KBM-7 (cell line): Measurements from ENCODE around the gene CCL14.
"Not testable (repeated sequence)": the region's sequence is repeated elsewhere in the genome, so short reads cannot be mapped to it uniquely, and the experiment has no call there.

ENCODE experiments used
- DNase-seq: peaks from one replicate; pipeline ENCODE4 v3.0.0-alpha.2; 2015
- in situ Hi-C: fragments of 300-500 bp; cut with MboI; formaldehyde crosslinking; loops from 2 replicates; pipeline ENCODE4 v1.14.3; 2020; ENCODE audit warnings: low sequenced_read_pairs, low pct_unique_long_range_greater_than_20kb, mixed read lengths

Gene CCL14

DNA sequence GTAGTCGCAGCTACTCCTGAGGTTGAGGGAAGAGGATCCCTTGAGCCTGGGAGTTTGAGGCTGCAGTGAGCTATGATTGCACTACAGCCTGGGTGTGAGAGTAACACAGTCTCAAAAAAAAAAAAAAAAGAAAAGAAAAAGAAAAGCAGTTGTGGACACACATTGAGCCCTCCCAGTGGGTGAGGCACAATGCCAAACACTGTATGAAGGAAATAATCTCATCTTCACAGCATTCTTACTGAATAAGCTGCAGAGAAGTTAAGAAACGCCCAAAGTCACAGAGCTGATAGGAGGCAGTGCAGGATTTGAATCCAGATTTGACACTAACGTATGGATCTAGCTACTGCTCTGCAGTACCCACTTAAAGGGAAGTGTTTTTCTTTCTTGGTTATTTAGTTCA lies 37.1 kb downstream of the CCL14 start:
- in situ Hi-C loops, result no loop called here
- DNase-seq, result no peak

DNA sequence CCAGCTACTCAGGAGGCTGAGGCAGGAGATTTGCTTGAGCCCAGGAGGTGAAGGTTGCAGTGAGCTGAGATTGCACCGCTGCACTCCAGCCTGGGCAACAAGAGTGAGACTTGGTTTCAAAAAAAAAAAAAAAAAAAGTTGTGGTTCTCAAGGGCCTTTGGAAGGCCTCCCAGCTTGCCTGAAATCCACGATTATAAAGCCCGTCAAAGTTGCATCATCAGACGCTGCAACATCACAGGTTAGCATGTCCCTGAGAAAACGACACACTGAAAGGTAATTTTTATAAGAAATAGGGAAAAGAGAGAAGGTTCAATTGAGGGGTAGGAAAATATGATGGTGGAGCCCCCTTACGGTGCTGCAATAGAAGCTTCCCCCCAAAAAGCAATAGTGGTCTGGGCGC lies 38.4 kb downstream of the CCL14 start:
- DNase-seq, result no peak
- in situ Hi-C loops, result no loop called here

- DNase-seq, result peak; percentile 84
- in situ Hi-C loops, result no loop called here
Observed at GRCh38 chr17:35947156-35947585, 39.4 kb downstream of the CCL14 start.

DNA sequence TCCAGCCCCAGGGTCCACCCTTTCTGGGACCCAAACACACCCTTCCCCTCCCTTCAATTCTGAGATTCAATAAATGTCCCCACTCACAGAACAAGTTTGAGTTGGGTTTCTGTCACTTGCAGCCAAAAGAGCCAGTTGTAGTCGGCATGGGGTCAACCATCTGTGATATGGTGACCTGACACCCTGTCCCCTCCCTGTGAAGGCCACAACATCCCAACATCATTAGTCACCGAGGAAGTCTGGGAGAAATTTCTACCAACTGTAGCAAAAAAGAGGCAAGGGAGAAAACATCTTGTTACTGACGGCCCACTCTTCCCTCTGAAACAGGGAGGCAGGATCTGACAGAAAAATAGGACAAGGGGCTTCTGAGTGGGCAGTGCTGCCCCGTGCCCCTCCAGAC lies 42.4 kb downstream of the CCL14 start:
- DNase-seq, result no peak
- in situ Hi-C loops, result no loop called here

GRCh38 chr17:35943537-35943936 lies 43.0 kb downstream of the CCL14 start, which contains the start of gene LYZL6:
Gene LYZL6 (minus strand): TSS chr17:35943713. CDS start chr17:35939356, 4,357 bp downstream.
- DNase-seq, result no peak
- in situ Hi-C loops, result no loop called here

DNA sequence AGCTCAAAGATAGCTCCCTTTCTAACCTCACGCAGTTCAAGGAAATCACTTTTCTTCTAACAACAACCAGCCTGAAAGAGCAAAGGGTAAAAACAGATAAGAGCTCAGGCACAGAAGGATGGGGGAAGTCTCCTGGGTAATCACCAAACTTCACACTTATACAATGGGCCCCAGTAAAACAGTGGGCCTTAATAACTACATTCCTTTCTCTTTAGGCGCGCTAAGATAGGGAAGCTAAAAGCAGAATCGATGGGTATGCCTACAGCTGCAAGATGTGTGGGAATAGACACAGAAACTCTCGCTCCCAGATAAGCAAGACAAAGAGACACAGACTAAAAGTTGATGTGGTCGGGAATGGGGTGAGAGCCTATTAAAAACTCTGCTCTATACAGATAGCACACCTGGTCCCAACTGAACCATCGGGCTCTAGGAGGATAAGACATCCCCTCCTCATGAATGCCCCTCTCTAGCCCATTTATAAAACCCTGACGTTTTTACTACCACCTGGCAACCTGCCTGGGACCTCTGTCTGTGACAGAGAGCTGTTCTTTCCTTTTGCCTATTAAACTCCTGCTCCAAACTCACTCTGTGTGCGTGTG lies 43.8 kb downstream of the CCL14 start:
- DNase-seq, result no peak
- in situ Hi-C loops, result no loop called here

GRCh38 chr17:35938492-35938891 lies 48.0 kb downstream of the CCL14 start:
- in situ Hi-C loops, DNase-seq: not testable (repeated sequence)

DNA sequence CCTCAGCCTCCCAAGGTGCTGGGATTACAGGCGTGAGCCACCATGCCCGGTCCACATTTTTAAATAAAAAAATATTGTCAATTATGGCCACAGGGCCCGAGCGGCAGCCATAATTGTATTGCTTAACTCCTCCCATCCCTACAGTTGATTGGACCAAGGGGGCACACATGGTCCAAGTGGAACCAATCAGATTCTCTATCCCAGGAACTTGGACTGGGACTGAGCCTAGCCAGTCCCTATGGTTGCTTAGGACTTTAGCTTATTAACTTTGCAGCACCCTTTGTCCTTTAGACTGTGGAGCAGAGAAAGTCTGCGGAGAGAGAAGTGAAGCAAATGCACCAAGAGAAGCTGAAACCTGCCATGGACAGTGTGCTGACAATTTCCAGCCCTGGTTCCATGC lies 50.5 kb downstream of the CCL14 start:
- in situ Hi-C loops, result no loop called here
- no peak for DNase-seq

DNA sequence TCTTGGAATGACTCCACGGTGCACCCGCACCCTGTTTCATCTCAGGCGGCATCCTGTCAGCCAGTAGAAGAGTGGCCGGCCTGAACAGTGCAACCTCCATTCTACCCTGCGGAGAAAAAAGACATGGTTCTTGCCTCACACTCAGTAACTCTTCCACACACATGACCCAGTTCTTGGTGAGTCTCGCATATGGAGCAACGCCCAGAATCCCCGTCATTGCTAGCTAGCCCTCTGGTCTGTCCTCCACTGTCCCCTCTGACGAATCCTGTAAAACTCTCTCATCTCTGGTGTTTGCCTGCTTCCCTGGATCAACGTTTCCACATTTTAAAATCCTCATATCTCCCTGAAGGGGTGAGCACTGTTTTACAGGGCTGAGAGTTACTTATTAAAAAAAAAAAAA lies 51.8 kb downstream of the CCL14 start:
- in situ Hi-C loops, result no loop called here
- DNase-seq, result no peak
